ENCODE measurements around the gene CALHM3. TPM values are rescaled to one million over a fixed set of nuclear protein-coding genes. Genes with fewer than 3 reads are reported as not detected.

Gene CALHM3
- total RNA-seq, 3 donors from 2014 or later (not counting 1 experiment from before 2014, with no cell fraction given): not detected

DNA sequence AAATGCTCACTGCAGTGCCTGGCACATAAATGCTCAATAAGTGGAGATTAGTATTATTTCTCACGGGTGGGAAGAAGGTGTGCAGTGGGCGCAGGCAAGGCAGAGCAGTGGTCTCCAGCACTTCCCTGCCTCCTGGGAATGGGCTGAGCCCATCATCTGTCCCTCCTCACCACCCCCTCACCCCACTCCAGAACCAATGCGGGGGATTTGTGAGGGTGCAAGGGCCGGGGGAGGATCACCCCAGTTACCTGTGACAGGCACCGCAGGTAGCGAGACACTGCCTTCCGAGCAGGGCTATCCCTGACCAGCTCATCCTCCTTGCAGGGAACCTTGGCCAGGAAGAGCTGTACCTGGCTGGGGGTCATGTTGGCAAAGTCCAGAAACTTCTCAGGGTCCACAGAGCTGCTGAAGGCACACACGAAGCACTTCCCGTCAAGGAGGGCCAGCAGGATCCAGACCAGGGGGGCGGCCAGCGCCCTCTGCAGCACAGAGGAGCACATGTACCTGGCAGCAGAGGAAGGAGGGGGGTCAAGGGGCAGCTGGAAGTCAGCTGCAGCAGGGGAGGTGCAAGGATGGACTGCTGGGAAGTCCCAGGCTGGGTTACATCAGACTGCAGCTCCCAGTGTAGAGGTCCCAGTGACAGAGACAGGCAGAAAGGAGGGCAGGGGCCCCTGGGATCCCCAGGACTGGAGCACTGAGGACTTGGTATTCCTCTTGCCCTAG is 2.8 kb downstream of the CALHM3 start:
- intact Hi-C loops (cut with micrococcal nuclease): no loop called here
- H3K4me3 ChIP-seq (ENCODE audit: low read length): no peak overlapping the region
- Mint-ChIP-seq H3K27me3 (ENCODE audit: low read depth in 2 of 2) (no peaks in the 10 kb centered on the region), H3K27ac (no peak overlapping the region), H3K4me1 (peaks cover 13 to 19% of the 10 kb centered on the region in 2 donors), H3K4me3 (no peak overlapping the region), H3K9me3 (no peaks in the 10 kb centered on the region), H3K36me3 (no peaks in the 10 kb centered on the region)
- no peak overlapping the region for H3K27ac ChIP-seq (ENCODE audit: low read length)
- no peaks in the 10 kb centered on the region for H3K27me3 ChIP-seq (ENCODE audit: control insufficient read depth, insufficient read depth, low read length)
- ATAC-seq (peak; percentile 32 to 59 (median 33)), DNase-seq (peak in 1 of 2 donors; percentile 40)
- H3K4me1 ChIP-seq (ENCODE audit: control insufficient read depth, insufficient read depth, low read length): peaks cover 31% of the 10 kb centered on the region
- H3K36me3 ChIP-seq (ENCODE audit: control insufficient read depth, insufficient read depth, low read length): no peaks in the 10 kb centered on the region
- no peaks in the 10 kb centered on the region for H3K9me3 ChIP-seq (ENCODE audit: control insufficient read depth, insufficient read depth, low read length)
- TF ChIP-seq, protein P1, sequence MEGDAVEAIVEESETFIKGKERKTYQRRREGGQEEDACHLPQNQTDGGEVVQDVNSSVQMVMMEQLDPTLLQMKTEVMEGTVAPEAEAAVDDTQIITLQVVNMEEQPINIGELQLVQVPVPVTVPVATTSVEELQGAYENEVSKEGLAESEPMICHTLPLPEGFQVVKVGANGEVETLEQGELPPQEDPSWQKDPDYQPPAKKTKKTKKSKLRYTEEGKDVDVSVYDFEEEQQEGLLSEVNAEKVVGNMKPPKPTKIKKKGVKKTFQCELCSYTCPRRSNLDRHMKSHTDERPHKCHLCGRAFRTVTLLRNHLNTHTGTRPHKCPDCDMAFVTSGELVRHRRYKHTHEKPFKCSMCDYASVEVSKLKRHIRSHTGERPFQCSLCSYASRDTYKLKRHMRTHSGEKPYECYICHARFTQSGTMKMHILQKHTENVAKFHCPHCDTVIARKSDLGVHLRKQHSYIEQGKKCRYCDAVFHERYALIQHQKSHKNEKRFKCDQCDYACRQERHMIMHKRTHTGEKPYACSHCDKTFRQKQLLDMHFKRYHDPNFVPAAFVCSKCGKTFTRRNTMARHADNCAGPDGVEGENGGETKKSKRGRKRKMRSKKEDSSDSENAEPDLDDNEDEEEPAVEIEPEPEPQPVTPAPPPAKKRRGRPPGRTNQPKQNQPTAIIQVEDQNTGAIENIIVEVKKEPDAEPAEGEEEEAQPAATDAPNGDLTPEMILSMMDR (IDR thresholded peaks at IDR 0.05): no peak
- WGBS (ENCODE audit: insufficient coverage): 85% methylated on average over 11 of the region's 11 CpGs

DNA sequence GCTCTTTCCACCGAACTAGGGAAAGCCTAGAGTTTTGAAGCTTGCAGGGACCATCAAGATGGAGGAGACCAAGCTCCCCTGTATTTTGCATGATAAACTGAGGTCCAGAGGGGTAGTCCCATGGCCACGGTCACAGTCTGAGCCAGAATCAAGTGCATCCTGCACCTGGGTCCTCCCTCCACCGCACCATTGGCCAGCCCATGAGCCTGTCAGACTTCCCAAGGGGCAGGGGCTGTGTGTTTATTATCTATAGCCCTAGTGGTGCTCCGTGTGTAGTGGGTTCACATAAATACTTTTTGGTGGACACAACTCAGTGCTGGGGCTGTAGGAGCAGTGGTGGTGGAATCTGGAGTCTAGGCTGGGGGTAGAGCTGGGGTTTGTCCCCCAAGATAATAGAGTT is 3.6 kb downstream of the CALHM3 start:
- H3K9me3 Mint-ChIP-seq: no peaks in the 10 kb centered on the region
- Histone ChIP-seq H3K36me3 (ENCODE audit: control insufficient read depth, insufficient read depth, low read length) (no peaks in the 10 kb centered on the region), H3K27ac (ENCODE audit: low read length) (no peak overlapping the region), H3K9me3 (ENCODE audit: control insufficient read depth, insufficient read depth, low read length) (no peaks in the 10 kb centered on the region), H3K27me3 (ENCODE audit: control insufficient read depth, insufficient read depth, low read length) (no peaks in the 10 kb centered on the region), H3K4me1 (ENCODE audit: control insufficient read depth, insufficient read depth, low read length) (peaks cover 39% of the 10 kb centered on the region), H3K4me3 (ENCODE audit: low read length) (no peak overlapping the region)
- TF ChIP-seq, protein P1 (IDR thresholded peaks at IDR 0.05): no peak
- H3K36me3 Mint-ChIP-seq: no peaks in the 10 kb centered on the region
- H3K27me3 Mint-ChIP-seq (ENCODE audit: low read depth in 2 of 2): no peaks in the 10 kb centered on the region
- DNase-seq (no peak), ATAC-seq (no peak)
- peaks cover 21 to 26% of the 10 kb centered on the region in 2 donors for H3K4me1 Mint-ChIP-seq
- WGBS (ENCODE audit: insufficient coverage): 90% methylated on average over 4 of the region's 4 CpGs
- intact Hi-C loops (cut with micrococcal nuclease): no loop called here
- no peak overlapping the region for H3K4me3 Mint-ChIP-seq
- H3K27ac Mint-ChIP-seq: no peak overlapping the region

DNA sequence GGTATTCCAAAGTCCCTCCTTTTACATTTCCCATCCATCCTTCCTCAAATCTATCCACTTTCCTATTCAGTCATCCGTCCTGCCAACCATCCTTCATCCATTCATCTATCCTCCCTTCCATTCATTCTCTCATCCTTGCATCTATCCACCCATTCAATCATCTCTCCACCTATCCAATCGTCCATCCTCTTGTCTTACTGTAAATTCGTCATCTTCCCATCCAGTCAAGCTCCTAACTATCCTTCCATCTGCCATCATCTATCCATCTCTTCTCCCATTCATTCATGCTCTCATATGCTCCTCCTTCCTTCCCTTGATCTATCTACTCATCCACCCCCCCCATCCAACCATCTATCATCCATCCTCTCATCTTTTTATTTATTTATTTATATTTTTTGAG is 5.0 kb downstream of the CALHM3 start:
- no peak overlapping the region for H3K4me3 Mint-ChIP-seq
- no peak for DNase-seq

More for the DNA sequence above, 5.0 kb downstream of the CALHM3 start:
- Mint-ChIP-seq H3K27ac (peak overlapping the region in 1 of 2 donors; percentile 2), H3K9me3 (no peaks in the 10 kb centered on the region), H3K4me1 (peaks cover 34 to 40% of the 10 kb centered on the region in 2 donors), H3K36me3 (no peaks in the 10 kb centered on the region), H3K27me3 (ENCODE audit: low read depth in 2 of 2) (no peaks in the 10 kb centered on the region)
- intact Hi-C loops (cut with micrococcal nuclease): no loop called here
- TF ChIP-seq, protein P1 (IDR thresholded peaks at IDR 0.05): no peak
- Histone ChIP-seq H3K4me3 (ENCODE audit: low read length) (no peak overlapping the region), H3K9me3 (ENCODE audit: control insufficient read depth, insufficient read depth, low read length) (no peaks in the 10 kb centered on the region), H3K36me3 (ENCODE audit: control insufficient read depth, insufficient read depth, low read length) (no peaks in the 10 kb centered on the region), H3K4me1 (ENCODE audit: control insufficient read depth, insufficient read depth, low read length) (peaks cover 52% of the 10 kb centered on the region), H3K27me3 (ENCODE audit: control insufficient read depth, insufficient read depth, low read length) (no peaks in the 10 kb centered on the region), H3K27ac (ENCODE audit: low read length) (no peak overlapping the region)
- no peak for ATAC-seq
- WGBS (ENCODE audit: insufficient coverage): 94% methylated on average over 3 of the region's 3 CpGs

Data from natural killer cell (primary cell).